Fibroblast of mammary gland (primary cell): ENCODE results near the gene ADPRH.
A peak's percentile ranks its signal among the peaks of the same experiment; 100 is the strongest.

Experiments
- DNase-seq: peaks from one replicate; pipeline ENCODE4 v3.0.0-alpha.2; 2010; ENCODE audit warnings: low read depth
- H3K4me3 ChIP-seq: 2 replicates; pipeline ENCODE4 v1.5.1; 2011; ENCODE audit warnings: low read depth, mild to moderate bottlenecking, low read length, moderate library complexity; ENCODE audit not compliant: control insufficient read depth
- CTCF ChIP-seq: conservative IDR thresholded peaks from 2 replicates; pipeline ENCODE4 v1.5.1; 2011; ENCODE audit warnings: low read depth, low read length, inconsistent platforms; ENCODE audit not compliant: control insufficient read depth, insufficient read depth

The ADPRH gene

GRCh38 chr3:119631516-119631915, 52.2 kb downstream of the ADPRH start:
- no peak for DNase-seq
- H3K4me3 ChIP-seq: no peak overlapping the region
- TF ChIP-seq CTCF: no peak

GRCh38 chr3:119632216-119632615, 52.9 kb downstream of the ADPRH start:
- no peak for DNase-seq
- no peak for TF ChIP-seq CTCF

GRCh38 chr3:119632829-119633228, 53.5 kb downstream of the ADPRH start:
- no peak for TF ChIP-seq CTCF
- H3K4me3 ChIP-seq: no peak overlapping the region
- DNase-seq: no peak

More at GRCh38 chr3:119632216-119632615, 52.9 kb downstream of the ADPRH start:
- H3K4me3 ChIP-seq: no peak overlapping the region

- DNase-seq: no peak
- no peak for TF ChIP-seq CTCF
- no peak overlapping the region for H3K4me3 ChIP-seq
Measured at GRCh38 chr3:119635719-119636118, 56.4 kb downstream of the ADPRH start.

- no peak overlapping the region for H3K4me3 ChIP-seq
- TF ChIP-seq CTCF: no peak
- peak; percentile 60 for DNase-seq
Measured at GRCh38 chr3:119636249-119636648, 57.0 kb downstream of the ADPRH start.

GRCh38 chr3:119636891-119637611, 57.8 kb downstream of the ADPRH start:
- H3K4me3 ChIP-seq: no peak overlapping the region
- DNase-seq: no peak
- TF ChIP-seq CTCF: no peak
